Cerebellar nuclear complex (tissue), 1 donor: ENCODE measurements around the gene PCDH19.

Source experiments
- DNase-seq, 2 experiments: peaks; one replicate each; lab custom pipeline; 2025; lab: John Stamatoyannopoulos, UW

PCDH19 gene

DNA sequence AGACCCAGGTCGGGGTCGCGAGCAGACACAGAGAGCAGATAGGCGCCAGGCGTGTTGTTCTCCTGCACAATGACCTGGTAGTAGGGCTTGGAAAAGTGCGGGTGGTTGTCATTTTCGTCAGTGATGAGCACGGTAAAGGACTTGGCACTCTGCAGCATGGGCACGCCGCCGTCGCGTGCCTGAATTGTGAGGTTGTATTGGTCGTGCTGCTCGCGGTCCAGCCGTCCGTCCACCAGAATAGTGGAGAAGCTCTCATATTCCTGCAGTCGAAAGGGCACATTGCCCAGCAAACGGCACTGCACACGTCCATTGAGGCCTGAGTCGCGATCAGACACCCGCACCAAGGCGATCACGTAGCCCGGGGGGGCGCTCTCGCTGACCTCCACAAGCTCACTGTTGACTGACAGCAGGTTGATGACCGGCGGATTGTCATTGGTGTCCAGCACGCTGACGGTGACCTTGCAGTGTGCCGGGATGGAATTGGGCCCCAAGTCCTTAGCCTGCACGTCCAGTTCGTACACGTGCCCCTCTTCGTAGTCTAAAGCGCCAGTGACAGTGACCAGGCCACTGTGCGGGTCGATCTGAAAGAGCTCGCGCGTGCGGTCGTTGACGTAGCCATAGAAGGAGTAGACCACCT, 2.8 kb downstream of the PCDH19 start:
- DNase-seq = no peak

DNA sequence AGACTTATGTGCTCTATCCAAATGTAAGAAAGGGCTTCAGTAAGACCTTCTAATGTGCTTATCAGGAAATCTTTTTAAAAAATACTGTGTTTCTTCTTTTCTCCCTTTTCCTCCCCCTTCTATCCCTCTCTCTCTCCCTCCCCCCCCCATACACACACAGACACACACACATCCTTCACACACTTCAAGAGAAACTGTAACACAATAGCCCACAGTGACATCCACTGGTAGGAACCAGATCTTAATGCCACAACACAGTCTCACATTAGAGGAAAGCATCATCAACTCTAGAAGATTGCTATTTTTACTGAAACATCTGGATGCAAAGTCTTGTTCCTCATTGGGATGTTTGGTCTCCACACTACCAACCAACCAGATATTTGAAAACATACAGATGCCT, 4.6 kb downstream of the PCDH19 start:
- DNase-seq = no peak

GRCh38 chrX:100404851-100405250, 5.2 kb downstream of the PCDH19 start:
- no peak for DNase-seq

- no peak for DNase-seq
These were observed 14.3 kb downstream of the PCDH19 start for GRCh38 chrX:100395781-100396180.

DNA sequence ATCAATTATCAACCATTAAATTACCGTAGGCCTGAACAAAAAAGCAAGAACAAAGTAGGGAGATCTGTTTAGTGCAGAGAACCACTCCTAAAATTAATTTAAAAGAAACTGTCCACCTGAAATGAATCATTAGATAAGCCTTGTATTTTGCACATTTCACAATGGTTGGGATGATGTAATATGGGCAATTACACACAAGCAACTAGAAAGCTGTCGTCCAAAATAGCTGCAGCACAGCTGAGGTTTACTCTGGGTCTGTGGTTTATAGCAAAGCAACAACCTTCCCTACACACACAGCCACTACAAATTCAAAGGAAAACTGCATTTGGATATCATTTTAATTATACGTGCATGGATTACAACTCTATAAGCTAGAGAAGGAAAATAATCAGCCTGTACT, 28.5 kb downstream of the PCDH19 start:
- DNase-seq = no peak

DNA sequence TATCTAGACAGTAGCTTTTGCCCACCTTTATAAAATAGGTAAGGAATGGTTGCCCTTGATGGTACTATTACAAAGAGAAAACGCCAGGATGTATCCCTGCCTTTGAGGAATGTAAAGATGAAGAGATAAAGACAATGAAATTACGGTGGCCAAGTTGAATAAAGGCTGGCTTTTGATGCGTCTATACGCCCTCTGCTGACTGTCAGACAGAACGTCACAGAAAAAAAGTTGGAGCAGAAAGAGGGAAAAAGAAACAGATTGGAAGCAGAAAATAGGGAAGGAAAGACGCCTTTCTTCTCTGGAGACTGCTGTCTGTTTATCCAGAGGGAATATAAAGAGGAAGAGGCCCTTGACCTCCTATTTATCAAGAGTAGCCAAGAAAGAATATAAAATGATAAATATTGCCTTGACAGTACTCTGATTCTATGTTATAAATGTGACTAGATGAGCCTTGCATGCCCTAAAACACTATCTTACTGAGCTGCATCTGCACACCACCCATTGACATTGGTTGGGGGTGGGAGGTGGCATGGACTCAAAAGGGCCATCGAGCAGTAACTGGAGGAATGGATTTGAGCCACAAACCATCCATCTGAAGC, 30.6 kb downstream of the PCDH19 start:
- DNase-seq = no peak

GRCh38 chrX:100377826-100378225, 32.2 kb downstream of the PCDH19 start:
- no peak for DNase-seq

DNA sequence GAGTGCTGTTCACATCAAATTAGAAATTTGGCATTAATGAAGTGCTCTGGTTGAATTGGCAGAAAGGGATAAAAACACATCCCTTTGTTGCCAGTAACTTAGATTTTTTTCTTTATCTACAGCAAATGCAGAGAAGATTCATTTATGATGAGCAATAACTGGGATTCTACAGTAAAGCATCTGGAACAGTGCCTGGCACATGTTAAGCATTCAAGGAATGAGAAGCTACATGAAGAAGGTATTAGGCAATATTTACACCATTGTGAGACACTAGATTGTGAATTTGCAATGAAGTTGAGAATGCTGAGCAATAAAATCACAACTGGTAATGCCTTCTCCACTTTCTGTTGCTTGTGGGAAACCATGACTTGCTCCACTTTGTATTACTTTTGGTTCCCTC, 33.5 kb downstream of the PCDH19 start:
- no peak for DNase-seq

DNA sequence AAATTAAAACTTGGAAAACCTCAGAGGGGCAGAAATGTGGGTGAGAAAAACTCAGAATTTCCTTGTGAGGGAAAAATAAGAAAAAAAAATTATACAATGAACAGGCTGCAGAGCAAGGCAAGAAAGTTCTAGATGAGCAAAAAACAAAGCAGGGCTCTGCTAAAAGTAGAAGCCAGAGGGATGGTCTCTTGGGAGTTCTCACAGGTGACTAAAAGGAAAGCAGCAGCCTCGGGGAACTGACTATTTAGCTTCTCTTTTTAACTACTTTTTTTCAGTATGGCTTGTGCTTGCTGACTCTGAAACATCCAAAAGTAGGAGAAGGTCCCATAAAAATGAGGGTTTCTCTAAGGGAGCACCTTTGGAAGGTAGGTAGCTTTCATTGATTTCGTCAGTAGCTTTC, 36.4 kb downstream of the PCDH19 start:
- no peak for DNase-seq

DNA sequence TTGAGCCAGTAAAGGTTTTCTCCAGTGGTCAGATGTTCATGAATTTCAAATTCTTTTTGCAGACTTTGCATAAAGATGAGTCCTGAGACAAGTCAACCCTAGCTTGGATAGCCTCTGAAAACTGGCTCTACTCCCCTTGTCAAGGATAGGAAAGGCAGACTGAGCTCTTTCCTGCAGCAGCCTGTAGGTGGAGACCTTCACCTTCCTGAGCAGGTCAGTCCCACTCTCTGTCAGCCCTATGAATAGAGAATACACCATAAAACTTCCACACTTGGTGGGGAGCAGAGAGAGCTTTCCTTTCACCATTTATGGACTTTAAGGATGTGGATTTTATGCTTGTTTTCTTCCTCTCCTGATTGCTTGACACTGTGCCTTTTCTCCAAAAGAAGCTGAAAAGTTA, 41.9 kb downstream of the PCDH19 start:
- no peak for DNase-seq

- no peak for DNase-seq
These were observed 46.2 kb downstream of the PCDH19 start for GRCh38 chrX:100363896-100364295.

- DNase-seq = no peak
These were observed 51.3 kb downstream of the PCDH19 start for GRCh38 chrX:100358766-100359165.

GRCh38 chrX:100356351-100356896, 53.6 kb downstream of the PCDH19 start:
- no peak for DNase-seq

GRCh38 chrX:100355680-100356079, 54.4 kb downstream of the PCDH19 start:
- no peak for DNase-seq

DNA sequence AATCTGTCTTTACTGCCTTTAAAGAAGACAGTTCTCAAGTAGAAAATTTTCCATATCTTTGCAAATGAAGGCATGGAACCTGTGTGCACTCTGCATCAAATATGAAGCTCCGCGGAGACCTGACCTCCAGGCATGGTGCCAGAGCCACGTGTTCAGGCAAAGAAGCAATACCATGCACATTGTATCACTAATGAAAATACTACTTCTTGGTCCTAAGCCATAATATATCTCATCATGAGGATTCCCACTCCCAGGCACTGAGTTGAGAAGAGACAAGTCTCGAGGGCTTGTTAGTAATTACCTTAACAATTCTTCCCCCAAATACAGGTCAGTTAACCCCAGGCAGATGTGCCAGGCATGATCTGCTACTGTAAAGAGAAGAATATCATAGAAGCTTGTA, 56.7 kb downstream of the PCDH19 start:
- no peak for DNase-seq

- DNase-seq = no peak
These were observed 59.2 kb downstream of the PCDH19 start for GRCh38 chrX:100350704-100351489.

DNA sequence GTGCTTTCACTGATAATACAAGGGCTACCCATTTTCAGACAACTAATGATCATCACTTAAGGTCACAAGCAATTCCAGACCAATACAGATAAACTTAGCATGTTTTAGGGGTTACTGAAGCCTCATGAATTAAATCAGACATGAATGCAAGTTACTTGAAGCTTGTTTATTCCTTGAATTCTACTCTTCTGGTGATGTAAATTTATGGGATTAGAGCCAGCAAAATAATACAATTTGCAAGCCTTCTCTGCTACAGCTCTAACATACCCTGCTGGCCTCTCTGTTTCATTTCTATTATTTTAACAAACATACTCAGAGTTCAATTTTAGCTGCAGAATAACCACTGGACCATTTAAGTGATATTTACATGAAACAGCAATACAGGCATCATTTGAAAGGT, 60.7 kb downstream of the PCDH19 start:
- no peak for DNase-seq

DNA sequence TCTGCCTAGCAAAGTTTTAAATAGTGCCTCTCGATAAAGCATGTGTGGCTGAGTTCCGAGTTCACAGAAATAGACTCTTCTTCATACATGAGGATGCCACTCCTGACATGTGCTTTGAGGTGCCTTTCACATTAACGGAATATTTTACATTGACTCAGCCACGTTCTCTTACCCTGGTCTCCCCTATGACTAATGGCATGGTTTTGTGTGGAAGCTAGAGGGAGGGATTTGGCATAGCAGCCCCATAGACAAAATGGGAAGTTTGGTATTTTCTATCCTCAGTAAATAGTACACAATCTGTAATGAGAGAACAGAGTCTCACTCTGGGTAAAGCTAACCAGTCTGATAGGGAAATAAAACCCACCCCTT, 68.9 kb downstream of the PCDH19 start:
- no peak for DNase-seq

DNA sequence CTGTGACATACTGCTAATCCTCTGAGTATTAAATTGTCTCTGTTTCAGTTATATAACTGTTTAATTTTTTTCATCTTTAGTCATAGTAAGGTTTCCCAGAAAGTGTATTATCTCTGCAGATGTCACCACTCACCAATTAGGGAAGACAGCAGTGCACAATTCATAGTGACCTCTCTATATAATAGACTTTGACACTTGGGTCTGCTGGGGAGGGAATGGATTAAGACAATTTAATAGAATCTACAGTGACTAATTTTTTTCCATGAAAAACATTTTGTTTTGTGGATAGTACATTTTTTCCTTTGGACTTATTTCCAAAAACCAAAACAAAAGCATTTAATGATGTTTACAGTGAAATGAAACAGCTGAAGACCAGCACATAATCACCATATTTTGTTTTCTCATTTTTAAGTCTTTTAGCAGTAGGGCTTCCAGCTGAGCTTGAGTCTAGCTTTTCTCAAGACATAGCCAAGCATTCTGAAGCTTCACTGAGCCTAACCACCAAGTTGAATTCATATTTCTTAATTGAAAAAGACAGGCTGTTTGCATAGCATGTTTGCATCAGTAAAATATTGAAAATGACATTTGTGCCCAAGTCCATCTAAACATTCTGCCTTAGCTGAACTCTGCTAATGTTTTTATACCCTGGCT, 69.5 kb downstream of the PCDH19 start:
- no peak for DNase-seq

DNA sequence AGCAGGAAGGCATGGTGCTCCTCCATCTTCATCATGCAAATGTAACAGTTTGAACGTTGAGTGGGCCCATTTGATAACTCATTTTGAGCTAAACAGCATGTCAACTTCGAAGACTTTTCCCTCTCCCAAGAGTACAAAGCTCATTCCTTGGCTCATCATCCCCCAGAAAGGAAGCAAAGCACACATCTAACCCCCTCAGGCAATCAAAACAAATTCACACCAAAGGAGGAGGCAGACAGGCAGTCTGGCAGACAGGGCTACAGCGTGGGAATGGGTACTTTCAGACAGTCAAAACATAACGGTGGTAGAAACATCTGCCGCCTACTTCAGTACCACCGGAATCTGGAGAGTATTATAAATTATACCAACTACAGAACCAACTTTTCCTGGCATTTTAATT, 81.7 kb downstream of the PCDH19 start:
- DNase-seq = no peak

DNA sequence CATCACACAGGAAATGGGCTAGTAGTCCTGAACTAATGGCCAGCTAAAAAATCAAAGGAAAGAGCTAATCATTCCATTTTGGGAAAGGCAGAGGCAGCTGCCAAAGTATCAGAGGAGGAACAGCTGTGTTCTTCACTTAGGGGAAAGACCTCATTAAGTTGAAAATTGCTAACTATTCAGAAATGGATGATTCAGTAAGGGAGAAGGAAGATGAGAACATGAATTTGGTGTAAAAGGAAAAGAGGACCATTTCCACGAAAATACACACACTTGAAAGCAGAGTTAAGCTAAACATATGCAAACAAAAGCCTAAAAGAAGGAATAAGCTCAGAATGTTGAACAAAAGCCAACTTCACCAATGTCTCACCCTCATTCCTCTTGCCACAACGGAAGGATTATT, 90.4 kb downstream of the PCDH19 start:
- no peak for DNase-seq

DNA sequence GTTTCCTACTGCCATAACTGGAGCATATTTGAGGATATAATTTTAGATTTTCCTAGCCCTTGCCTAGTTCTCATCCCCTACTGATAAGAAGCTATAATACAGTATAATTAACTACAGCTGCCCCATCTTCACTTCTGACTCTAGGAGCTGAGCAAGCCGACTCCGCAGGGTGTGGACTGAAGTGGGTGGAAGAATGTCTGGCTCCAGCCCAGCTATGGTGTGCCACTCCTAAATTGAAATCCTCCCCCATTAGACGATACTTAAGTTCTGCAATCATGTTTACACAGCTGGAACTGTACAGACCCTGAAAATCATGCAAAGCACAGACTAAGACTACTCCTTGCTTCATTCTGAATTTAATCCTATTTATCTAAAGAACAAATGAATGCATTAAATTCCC, 93.1 kb downstream of the PCDH19 start:
- no peak for DNase-seq

DNA sequence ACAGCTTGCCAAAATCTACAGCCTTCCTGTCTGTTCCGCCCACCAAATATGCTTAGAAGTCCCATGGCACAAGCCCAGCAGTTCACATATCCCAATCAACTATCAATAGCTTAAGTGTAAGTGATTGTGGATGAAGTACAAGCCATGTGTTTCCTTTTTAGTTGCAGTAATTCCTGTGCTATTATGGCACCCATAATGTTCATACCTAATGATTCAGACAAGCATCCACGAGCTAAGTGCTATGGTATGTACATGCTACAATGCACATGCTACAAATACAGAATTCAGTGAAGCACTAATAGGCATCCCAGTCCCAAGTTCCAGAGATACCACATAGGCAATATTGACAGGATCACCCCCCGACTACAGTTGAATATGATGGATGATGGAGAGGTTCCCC, 94.5 kb downstream of the PCDH19 start:
- DNase-seq = no peak
